Upper lobe of left lung (tissue), 4 donors: ENCODE results near the gene GRIK2.

Experiments used
- CTCF ChIP-seq, 6 experiments: fragments of 450-650 bp in 4 of 6; fragments of 200-600 bp in 2 of 6; sonication (generic) in 2 of 6; IDR thresholded peaks; one replicate each; pipeline ENCODE4 v1.5.1; 2016 to 2019; ENCODE audit warnings: antibody characterized with exemption in 6 of 6
- EP300 ChIP-seq, 4 donors: sonication (generic); formaldehyde crosslinking; IDR thresholded peaks; one replicate each; pipeline ENCODE4 v1.5.1; 2017; ENCODE audit warnings: antibody characterized with exemption in 4 of 4, control low read depth in 2 of 4

- no peak for TF ChIP-seq CTCF (IDR thresholded peaks at IDR 0.05)
- no peak for TF ChIP-seq EP300 (IDR thresholded peaks at IDR 0.05)
These were observed 634.7 kb downstream of the GRIK2 start for GRCh38 chr6:102028176-102028575.
